Spinal cord (tissue), 10 donors: ENCODE results near the gene BAHCC1. TPM values are rescaled to one million over a fixed set of nuclear protein-coding genes. Genes with fewer than 3 reads are reported as not detected.

Source experiments
- DNase-seq, 6 donors: peaks; one replicate each; pipeline versions ENCODE4 v3.0.0 to v3.0.0-alpha.2; 2013 to 2015; ENCODE audit warnings: low spot score in 6 of 6, low read depth in 4 of 6
- H3K27ac ChIP-seq: one replicate; pipeline ENCODE4 v1.5.1; 2013; ENCODE audit warnings: low read depth, low read length, control low read depth
- H3K27me3 ChIP-seq: one replicate; pipeline ENCODE4 v1.6.1; 2013; ENCODE audit warnings: low read length; ENCODE audit not compliant: control insufficient read depth, insufficient read depth
- H3K36me3 ChIP-seq: one replicate; pipeline ENCODE4 v1.6.1; 2013; ENCODE audit warnings: low read length; ENCODE audit not compliant: control insufficient read depth, insufficient read depth
- H3K4me1 ChIP-seq: one replicate; pipeline ENCODE4 v1.6.1; 2013; ENCODE audit warnings: low read length; ENCODE audit not compliant: control insufficient read depth, insufficient read depth
- H3K4me3 ChIP-seq: one replicate; pipeline ENCODE4 v1.5.1; 2013; ENCODE audit warnings: low read depth, low read length, control low read depth
- H3K9me3 ChIP-seq: one replicate; pipeline ENCODE4 v1.6.1; 2013; ENCODE audit warnings: low read length; ENCODE audit not compliant: control insufficient read depth, insufficient read depth
- WGBS: methylation state at CpG from one replicate; pipeline ENCODE4 v1.1.5; 2013; ENCODE audit warnings: missing lambda C conversion rate; ENCODE audit not compliant: insufficient coverage; 5-methylcytosine and 5-hydroxymethylcytosine counted together
- polyA plus RNA-seq, 2 donors: library from polyadenylated mRNA; unstranded; fragments of 120-200 nt; gene quantifications; one replicate each; pipeline ENCODE4 v1.2.1, GENCODE V29; 2013; ENCODE audit not compliant: insufficient read length in 2 of 2
- total RNA-seq, 2 donors: library from RNA; depleted of rRNA in 1 of 2; stranded (reverse); fragments of 120-200 nt in 1 of 2; fragments of >200 nt in 1 of 2; gene quantifications; one replicate each; pipeline versions ENCODE4 v1.2.3 to v1.2.4, GENCODE V29; 2013 to 2014
- donor health status: healthy.

BAHCC1 gene
- total and polyA plus RNA-seq, 4 donors = 9.3 to 33.4 (median 20.5) TPM

DNA sequence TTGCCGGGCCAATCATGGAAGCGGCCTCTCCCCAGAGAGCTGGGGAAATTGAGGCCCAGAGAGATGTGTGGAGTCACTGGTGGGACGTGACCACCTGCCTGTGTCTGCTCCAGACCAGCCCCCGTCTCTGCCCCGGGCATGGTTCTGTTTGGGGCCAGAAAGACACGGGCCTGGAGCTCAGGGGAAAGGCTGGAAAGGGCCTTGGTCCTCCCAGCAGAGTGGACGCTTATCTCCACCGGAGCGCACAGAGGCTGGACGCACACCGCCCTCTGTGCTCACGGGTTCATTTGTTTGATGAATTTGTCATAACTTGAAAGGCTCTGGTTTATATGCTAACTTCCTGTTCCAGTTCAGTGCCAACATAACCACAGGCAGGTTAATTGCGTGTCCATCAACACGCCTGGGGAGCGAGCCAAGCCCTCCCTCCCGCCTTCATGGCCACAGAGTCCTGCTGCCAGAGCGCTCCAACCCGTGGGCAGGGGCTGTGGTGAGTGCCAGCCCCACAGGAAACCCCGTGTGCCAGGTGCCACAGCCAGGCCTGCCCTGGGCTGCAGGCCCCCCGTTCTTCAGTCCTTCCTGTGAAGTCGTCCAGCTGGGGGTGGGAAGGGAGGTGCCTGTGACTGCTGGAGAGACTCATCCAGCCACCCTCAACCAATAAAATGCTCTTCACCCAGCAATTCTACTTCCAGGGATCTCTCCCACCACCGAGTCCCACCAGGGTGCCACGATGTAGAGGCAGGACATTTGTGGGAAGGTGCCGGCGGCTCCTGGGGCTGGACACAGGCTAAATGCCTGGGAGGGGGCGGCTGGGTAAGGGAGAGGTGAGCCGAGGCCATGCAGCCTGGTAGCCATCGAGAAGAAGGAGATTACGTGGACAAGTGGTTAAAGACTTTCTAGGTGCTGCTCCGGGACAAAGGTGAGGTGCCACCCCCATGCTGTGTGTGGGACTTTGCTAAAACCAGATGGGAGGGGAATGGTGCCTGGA is 29.4 kb upstream of the BAHCC1 start:
- peaks cover 7% of the 10 kb centered on the region for H3K27me3 ChIP-seq
- no peaks in the 10 kb centered on the region for H3K9me3 ChIP-seq
- DNase-seq = peak in 1 of 6 donors; percentile 27
- peak overlapping the region; percentile 14 for H3K4me3 ChIP-seq
- peaks cover 24% of the 10 kb centered on the region for H3K4me1 ChIP-seq
- peak overlapping the region; percentile 57 for H3K27ac ChIP-seq
- no peaks in the 10 kb centered on the region for H3K36me3 ChIP-seq
- WGBS = 67% methylated on average over 24 of the region's 30 CpGs

GRCh38 chr17:81366648-81367047 is 28.6 kb upstream of the BAHCC1 start:
- no peak overlapping the region for H3K27ac ChIP-seq
- 96% methylated on average over 11 of the region's 11 CpGs for WGBS
- no peak overlapping the region for H3K4me3 ChIP-seq
- H3K9me3 ChIP-seq = no peaks in the 10 kb centered on the region
- no peak for DNase-seq
- H3K27me3 ChIP-seq = peaks cover 7% of the 10 kb centered on the region
- H3K36me3 ChIP-seq = no peaks in the 10 kb centered on the region
- H3K4me1 ChIP-seq = peaks cover 24% of the 10 kb centered on the region

DNA sequence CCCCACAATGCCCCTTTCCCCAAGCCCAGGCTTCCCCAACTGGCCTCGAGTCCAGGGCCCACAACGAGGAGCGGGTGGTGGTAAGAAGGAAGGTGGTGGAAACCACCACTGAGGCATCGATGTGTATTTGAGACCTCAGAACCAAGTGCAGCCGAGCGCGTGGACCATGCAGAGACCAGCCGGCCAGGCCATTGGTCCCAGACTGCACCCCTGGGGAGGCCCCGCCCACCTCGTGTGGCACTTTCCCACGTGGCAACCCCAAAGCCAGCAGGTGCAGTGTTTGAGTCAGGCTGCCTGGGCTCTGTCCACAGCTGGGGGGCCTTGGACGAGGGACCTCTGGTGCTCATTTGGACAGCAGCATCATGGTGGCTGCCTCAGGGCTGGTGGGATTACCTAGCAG is 28.1 kb upstream of the BAHCC1 start:
- Histone ChIP-seq H3K36me3 (no peaks in the 10 kb centered on the region), H3K9me3 (no peaks in the 10 kb centered on the region), H3K27me3 (peaks cover 7% of the 10 kb centered on the region), H3K4me1 (peaks cover 28% of the 10 kb centered on the region), H3K4me3 (no peak overlapping the region), H3K27ac (no peak overlapping the region)
- DNase-seq = no peak
- WGBS = 82% methylated on average over 12 of the region's 12 CpGs

- H3K27ac ChIP-seq = no peak overlapping the region
- 90% methylated on average over 30 of the region's 32 CpGs for WGBS
Observed at GRCh38 chr17:81368161-81369022, 26.9 kb upstream of the BAHCC1 start.

GRCh38 chr17:81370294-81370693 is 25.0 kb upstream of the BAHCC1 start:
- DNase-seq = no peak
- Histone ChIP-seq H3K4me3 (no peak overlapping the region), H3K27me3 (peaks cover 5% of the 10 kb centered on the region), H3K36me3 (no peaks in the 10 kb centered on the region), H3K27ac (no peak overlapping the region), H3K9me3 (no peaks in the 10 kb centered on the region), H3K4me1 (peaks cover 29% of the 10 kb centered on the region)
- 90% methylated on average over 4 of the region's 5 CpGs for WGBS

More at GRCh38 chr17:81368161-81369022, 26.9 kb upstream of the BAHCC1 start:
- H3K27me3 ChIP-seq = peaks cover 7% of the 10 kb centered on the region
- peaks cover 37% of the 10 kb centered on the region for H3K4me1 ChIP-seq
- H3K9me3 ChIP-seq = no peaks in the 10 kb centered on the region
- no peak overlapping the region for H3K4me3 ChIP-seq
- no peak for DNase-seq
- no peaks in the 10 kb centered on the region for H3K36me3 ChIP-seq

DNA sequence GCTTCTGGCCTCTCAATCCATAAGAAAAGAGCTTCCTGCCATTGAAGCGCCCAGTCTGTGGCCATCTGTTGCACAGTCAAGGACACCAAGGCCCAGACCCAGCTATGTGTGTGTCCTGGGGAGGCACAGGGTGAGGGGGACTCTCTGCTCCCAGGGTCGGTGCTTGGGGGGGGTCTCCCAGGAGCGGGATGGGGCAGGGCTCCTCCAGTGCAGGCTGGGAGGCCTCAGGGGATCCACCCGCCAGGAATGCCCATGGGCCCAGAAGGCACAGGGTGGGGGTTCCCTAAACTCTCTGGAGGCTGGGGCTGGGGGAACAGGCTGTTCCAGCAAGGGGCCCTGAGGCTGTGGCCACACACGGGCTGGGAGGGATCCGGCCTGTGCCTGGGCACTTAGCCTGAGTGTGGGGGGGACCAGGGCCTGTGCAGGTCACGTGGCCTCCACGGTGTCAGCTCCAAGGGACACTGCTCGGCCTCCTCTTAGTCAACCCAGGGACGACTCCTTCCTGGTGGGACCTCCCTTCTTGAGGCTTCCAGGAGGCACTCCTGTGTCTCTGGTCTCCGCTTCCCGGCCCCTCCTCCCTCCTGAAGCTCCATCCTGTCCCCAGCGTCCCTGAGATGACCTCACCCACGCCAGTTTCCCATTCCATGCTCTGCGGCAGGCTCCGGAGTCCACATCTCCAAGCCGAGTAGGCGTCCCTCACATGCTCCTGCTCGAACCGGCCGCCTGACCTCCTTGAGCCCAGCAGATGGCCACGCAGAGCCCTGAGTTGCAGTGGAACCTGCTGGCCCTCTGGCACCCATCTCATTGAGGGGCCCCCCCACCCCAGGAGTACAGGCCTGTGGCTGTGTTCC is 23.1 kb upstream of the BAHCC1 start:
- 69% methylated on average over 22 of the region's 22 CpGs for WGBS
- Histone ChIP-seq H3K4me3 (no peak overlapping the region), H3K36me3 (no peaks in the 10 kb centered on the region), H3K9me3 (no peaks in the 10 kb centered on the region), H3K4me1 (peaks cover 18% of the 10 kb centered on the region), H3K27me3 (no peaks in the 10 kb centered on the region), H3K27ac (no peak overlapping the region)
- DNase-seq = peak in 1 of 6 donors; percentile 12

GRCh38 chr17:81373536-81374160 is 21.6 kb upstream of the BAHCC1 start:
- Histone ChIP-seq H3K27me3 (no peaks in the 10 kb centered on the region), H3K9me3 (no peaks in the 10 kb centered on the region), H3K27ac (no peak overlapping the region), H3K4me1 (peaks cover 18% of the 10 kb centered on the region), H3K36me3 (no peaks in the 10 kb centered on the region), H3K4me3 (no peak overlapping the region)
- 84% methylated on average over 22 of the region's 24 CpGs for WGBS
- no peak for DNase-seq

DNA sequence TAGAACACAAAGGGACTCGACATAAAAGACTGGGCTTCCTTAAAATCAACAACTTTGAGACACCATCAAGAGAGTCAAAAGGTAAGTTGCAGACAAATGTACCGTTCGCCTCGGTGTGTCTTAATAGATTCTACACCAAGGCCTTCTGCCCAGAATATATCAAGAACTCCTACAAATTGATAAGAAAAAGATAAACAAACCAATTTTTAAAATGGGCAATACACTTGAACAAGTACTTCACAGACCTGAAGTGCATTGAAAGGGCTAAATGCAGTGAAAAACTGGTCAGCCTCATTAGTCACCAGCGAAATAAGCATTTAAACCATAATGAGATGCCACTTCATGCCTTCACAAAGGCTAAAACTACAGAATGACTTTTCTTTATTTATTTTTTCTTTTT is 20.4 kb upstream of the BAHCC1 start:
- Histone ChIP-seq H3K4me3 (no peak overlapping the region), H3K27me3 (no peaks in the 10 kb centered on the region), H3K27ac (no peak overlapping the region), H3K36me3 (peaks cover 9% of the 10 kb centered on the region), H3K4me1 (peaks cover 18% of the 10 kb centered on the region), H3K9me3 (no peaks in the 10 kb centered on the region)
- DNase-seq = no peak
- 100% methylated on average over 1 of the region's 5 CpGs for WGBS
